Calu3 (cell line): ENCODE measurements around the gene SLC17A9. TPM values are rescaled to one million over a fixed set of nuclear protein-coding genes. Genes with fewer than 3 reads are reported as not detected.

ENCODE experiments used
- BruUV-seq: library from RNA; stranded (reverse); fragments of 400-500 nt; replicated peaks from 2 replicates; lab custom pipeline; 2021; lab: Mats Ljungman, UMichigan
- CTCF ChIA-PET: fragments of 300-600 bp; sonication (Branson Sonifier 250); formaldehyde crosslinking; loops from one replicate; lab custom pipeline; 2022; ENCODE audit warnings: antibody characterized with exemption; lab: Charles Lee
- DNase-seq: peaks from one replicate; pipeline ENCODE4 v3.0.0; 2022
- H3K27ac Mint-ChIP-seq: one replicate; pipeline ENCODE4 v1.8.0; 2022; ENCODE audit warnings: mixed read lengths; ENCODE audit not compliant: unreplicated experiment
- H3K27me3 Mint-ChIP-seq: one replicate; pipeline ENCODE4 v1.8.0; 2022; ENCODE audit warnings: mixed read lengths; ENCODE audit not compliant: unreplicated experiment
- H3K36me3 Mint-ChIP-seq: one replicate; pipeline ENCODE4 v1.8.0; 2022; ENCODE audit warnings: mild to moderate bottlenecking, moderate library complexity, mixed read lengths; ENCODE audit not compliant: insufficient read depth, unreplicated experiment
- H3K4me1 Mint-ChIP-seq: one replicate; pipeline ENCODE4 v1.8.0; 2022; ENCODE audit warnings: mild to moderate bottlenecking, low read depth, mixed read lengths; ENCODE audit not compliant: unreplicated experiment
- H3K4me3 Mint-ChIP-seq: one replicate; pipeline ENCODE4 v1.8.0; 2022; ENCODE audit warnings: mild to moderate bottlenecking, low read depth, moderate library complexity, mixed read lengths; ENCODE audit not compliant: unreplicated experiment
- H3K9me3 Mint-ChIP-seq: one replicate; pipeline ENCODE4 v1.8.0; 2022; ENCODE audit warnings: low read depth, mixed read lengths; ENCODE audit not compliant: unreplicated experiment
- intact Hi-C: fragments of 100-400 bp; cut with micrococcal nuclease; formaldehyde crosslinking; loops from one replicate; pipeline ENCODE4 v1.10.0; 2022; ENCODE audit not compliant: unreplicated experiment
- total RNA-seq: library from RNA; stranded (reverse); gene quantifications from 2 replicates; pipeline ENCODE4 v1.2.3, GENCODE V29; 2022
- TF ChIP-seq, protein P1 (sequence below): fragments of 200-600 bp; IDR thresholded peaks from one replicate; pipeline ENCODE4 v1.8.0; 2022; ENCODE audit warnings: antibody characterized with exemption; ENCODE audit not compliant: unreplicated experiment

SLC17A9 gene
- total RNA-seq, 1 experiment from 2014 or later, result 12.0 TPM

DNA sequence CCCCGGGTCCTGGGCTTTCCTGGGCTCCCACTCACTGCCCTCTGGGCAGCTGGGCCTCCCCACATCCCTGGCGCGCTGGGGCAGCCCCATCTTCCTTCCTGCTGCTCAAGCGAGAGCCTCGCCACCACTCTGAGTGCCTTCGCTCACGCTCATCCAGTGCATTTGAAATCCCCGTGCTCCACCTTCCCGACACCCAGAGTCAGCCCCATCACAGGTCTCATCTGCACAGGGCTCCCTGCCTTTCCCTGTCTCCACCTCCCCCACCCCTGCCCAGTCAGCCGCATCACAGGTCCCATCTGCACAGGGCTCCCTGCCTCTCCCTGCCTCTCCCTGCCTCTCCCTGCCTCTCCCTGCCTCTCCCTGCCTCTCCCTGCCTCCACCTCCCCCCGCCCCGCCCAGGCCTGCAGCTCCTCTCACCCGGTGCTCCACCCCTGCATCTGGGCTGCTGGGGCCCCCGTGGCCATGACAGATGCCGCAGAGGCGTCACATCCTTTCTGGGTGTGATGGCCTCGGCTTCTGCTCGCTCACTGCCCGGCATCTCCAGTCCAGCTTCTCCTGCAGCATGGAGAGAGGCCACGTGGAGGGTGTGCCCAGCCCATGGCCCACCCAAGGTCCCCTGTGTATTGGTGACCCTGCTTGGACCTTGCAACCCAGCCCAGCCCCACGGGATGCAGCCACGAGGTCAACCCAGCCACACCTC is 63.3 kb downstream of the SLC17A9 start:
- intact Hi-C loops, result no loop called here
- no peak overlapping the region for H3K27ac Mint-ChIP-seq
- no TSS peak for BruUV-seq
- peaks cover 7% of the 10 kb centered on the region for H3K4me1 Mint-ChIP-seq
- H3K9me3 Mint-ChIP-seq, result no peaks in the 10 kb centered on the region
- DNase-seq, result no peak
- CTCF ChIA-PET, result interaction anchor here (1.5 kb wide), 1 partner anchor 12 kb away, joined by 3 read pairs; no protein-coding TSS in a partner anchor
- TF ChIP-seq, protein P1, sequence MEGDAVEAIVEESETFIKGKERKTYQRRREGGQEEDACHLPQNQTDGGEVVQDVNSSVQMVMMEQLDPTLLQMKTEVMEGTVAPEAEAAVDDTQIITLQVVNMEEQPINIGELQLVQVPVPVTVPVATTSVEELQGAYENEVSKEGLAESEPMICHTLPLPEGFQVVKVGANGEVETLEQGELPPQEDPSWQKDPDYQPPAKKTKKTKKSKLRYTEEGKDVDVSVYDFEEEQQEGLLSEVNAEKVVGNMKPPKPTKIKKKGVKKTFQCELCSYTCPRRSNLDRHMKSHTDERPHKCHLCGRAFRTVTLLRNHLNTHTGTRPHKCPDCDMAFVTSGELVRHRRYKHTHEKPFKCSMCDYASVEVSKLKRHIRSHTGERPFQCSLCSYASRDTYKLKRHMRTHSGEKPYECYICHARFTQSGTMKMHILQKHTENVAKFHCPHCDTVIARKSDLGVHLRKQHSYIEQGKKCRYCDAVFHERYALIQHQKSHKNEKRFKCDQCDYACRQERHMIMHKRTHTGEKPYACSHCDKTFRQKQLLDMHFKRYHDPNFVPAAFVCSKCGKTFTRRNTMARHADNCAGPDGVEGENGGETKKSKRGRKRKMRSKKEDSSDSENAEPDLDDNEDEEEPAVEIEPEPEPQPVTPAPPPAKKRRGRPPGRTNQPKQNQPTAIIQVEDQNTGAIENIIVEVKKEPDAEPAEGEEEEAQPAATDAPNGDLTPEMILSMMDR, result no peak
- peaks cover 100% of the 10 kb centered on the region for H3K27me3 Mint-ChIP-seq
- H3K4me3 Mint-ChIP-seq, result no peak overlapping the region
- H3K36me3 Mint-ChIP-seq, result no peaks in the 10 kb centered on the region

DNA sequence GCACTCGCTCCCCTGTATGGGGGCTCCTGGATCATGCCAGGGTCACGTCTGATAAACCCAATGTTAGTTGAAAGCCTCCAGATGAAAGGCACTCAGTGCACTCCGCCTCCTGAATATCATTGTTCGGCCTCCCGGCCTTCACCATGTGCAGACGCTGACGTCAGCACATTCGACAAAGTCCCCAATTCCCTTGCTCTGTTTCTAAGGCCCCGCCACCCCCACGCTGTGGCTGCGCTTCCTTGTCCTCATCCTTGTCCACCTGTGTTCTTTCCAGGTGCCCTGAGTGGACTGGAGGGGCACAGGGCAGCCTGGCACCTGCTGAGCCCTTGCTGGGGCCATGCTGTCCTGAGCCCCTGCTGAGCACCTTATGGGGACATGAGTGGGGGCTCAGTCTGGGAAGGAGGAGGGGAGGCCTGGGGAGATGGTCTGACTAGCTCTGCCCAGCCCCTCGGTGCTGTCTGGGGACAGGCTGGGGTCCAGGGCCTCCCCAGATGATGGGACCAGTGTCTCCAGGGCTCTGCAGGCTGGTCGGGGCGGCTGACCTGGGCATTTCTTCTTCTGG is 64.1 kb downstream of the SLC17A9 start:
- H3K4me1 Mint-ChIP-seq, result peaks cover 7% of the 10 kb centered on the region
- CTCF ChIA-PET, result no interaction called here
- H3K27me3 Mint-ChIP-seq, result peaks cover 100% of the 10 kb centered on the region
- intact Hi-C loops, result no loop called here
- TF ChIP-seq, protein P1, result no peak
- H3K9me3 Mint-ChIP-seq, result no peaks in the 10 kb centered on the region
- no peak for DNase-seq
- no TSS peak for BruUV-seq
- no peak overlapping the region for H3K4me3 Mint-ChIP-seq
- no peaks in the 10 kb centered on the region for H3K36me3 Mint-ChIP-seq
- no peak overlapping the region for H3K27ac Mint-ChIP-seq

DNA sequence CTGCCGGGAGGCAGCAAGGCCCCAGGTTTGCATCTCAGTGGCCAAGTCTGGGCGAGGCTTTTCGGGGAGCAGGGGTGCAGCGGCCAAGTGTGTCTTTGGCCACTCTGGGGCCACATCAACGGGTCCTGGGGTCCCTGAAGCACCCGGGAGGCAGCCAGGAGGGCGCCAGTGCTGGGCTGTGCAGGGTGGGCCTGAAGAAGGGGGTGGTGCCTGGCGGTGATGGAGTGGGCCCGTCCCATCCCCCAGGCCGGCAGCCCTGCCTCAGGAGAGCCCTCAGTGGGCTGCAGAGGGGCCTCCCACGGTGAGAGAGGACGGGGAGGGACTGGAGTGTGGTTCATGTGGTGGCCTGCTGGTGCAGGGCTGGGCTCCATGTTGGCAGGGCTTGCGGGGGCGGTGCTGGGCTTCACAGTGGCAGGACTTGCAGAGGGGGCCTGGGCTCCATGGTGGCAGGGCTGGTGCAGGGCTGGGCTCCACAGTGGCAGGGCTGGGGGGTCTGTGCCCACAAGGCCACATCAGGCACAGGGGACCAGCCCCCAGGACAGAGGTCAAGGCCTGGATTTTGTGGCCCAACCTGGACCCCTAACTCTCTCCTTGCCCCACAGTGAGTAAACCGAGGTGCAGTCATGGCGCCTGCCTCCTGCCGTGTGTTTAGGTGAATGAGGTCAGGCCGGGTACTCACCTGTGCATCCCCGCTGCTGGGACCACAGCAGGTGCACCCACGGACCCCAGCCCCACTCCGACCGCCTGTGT is 64.7 kb downstream of the SLC17A9 start:
- CTCF ChIA-PET, result no interaction called here

DNA sequence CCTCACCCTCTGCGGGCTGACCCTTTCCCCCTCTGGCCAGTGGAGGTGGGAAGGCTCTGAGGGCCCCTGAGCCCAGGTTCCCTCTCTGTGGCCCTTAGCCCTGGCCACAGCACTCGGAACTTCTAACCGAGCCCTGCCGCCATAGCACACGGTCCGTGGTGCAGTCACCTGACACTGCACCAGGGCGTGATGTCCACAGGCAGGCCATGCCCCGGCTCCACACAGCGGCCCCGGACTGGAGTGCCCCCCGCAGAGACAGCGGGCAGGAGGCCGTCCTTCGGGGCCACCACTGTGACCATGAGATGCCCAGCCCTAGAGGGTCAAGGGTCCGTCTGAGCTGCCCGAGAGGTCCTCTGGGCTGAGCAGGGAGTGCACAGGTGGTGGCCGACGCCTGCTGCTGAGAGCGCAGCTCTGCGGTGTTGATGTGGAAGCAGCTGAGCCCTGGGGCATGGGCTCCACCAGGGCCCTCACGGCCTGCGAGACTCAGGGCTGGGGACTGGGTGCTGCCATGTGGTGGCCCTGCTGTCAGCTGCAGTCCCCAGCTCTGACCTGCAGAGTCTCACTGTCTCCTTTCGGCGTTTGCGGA is 65.4 kb downstream of the SLC17A9 start:
- TF ChIP-seq, protein P1, result no peak
- no TSS peak for BruUV-seq
- Mint-ChIP-seq H3K4me1 (peaks cover 7% of the 10 kb centered on the region), H3K27ac (no peak overlapping the region), H3K27me3 (peaks cover 100% of the 10 kb centered on the region), H3K4me3 (no peak overlapping the region), H3K9me3 (no peaks in the 10 kb centered on the region), H3K36me3 (no peaks in the 10 kb centered on the region)
- intact Hi-C loops, result no loop called here
- no peak for DNase-seq
- CTCF ChIA-PET, result no interaction called here

More for the DNA sequence above, 64.7 kb downstream of the SLC17A9 start:
- TF ChIP-seq, protein P1, result no peak
- Mint-ChIP-seq H3K4me3 (no peak overlapping the region), H3K36me3 (no peaks in the 10 kb centered on the region), H3K27ac (no peak overlapping the region), H3K9me3 (no peaks in the 10 kb centered on the region), H3K4me1 (peaks cover 7% of the 10 kb centered on the region), H3K27me3 (peaks cover 100% of the 10 kb centered on the region)
- BruUV-seq, result no TSS peak
- intact Hi-C loops, result no loop called here
- DNase-seq, result no peak
